ENCODE data around the gene ALOX15.

Gene ALOX15

GRCh38 chr17:4675791-4676190 is 34.3 kb upstream of the ALOX15 start:
- no peak for TF ChIP-seq CTCF (IDR thresholded peaks at IDR 0.05; ENCODE audit: extremely low read depth, insufficient read depth, missing control alignments)
- DNase-seq (ENCODE audit: low spot score) = no peak
- in situ Hi-C loops (cut with MboI; ENCODE audit: low pct_unique_long_range_greater_than_20kb, low sequenced_read_pairs, unreplicated experiment) = no loop called here

- TF ChIP-seq CTCF (IDR thresholded peaks at IDR 0.05; ENCODE audit: extremely low read depth, insufficient read depth, missing control alignments) = no peak
- in situ Hi-C loops (cut with MboI; ENCODE audit: low pct_unique_long_range_greater_than_20kb, low sequenced_read_pairs, unreplicated experiment) = no loop called here
- DNase-seq (ENCODE audit: low spot score) = no peak
Measured at GRCh38 chr17:4674685-4674998, 33.2 kb upstream of the ALOX15 start.

GRCh38 chr17:4673986-4674684 is 32.7 kb upstream of the ALOX15 start:
- in situ Hi-C loops (cut with MboI; ENCODE audit: low pct_unique_long_range_greater_than_20kb, low sequenced_read_pairs, unreplicated experiment) = no loop called here
- DNase-seq (ENCODE audit: low spot score) = no peak
- no peak for TF ChIP-seq CTCF (IDR thresholded peaks at IDR 0.05; ENCODE audit: extremely low read depth, insufficient read depth, missing control alignments)

GRCh38 chr17:4673169-4673568 is 31.7 kb upstream of the ALOX15 start:
- DNase-seq (ENCODE audit: low spot score) = no peak
- no peak for TF ChIP-seq CTCF (IDR thresholded peaks at IDR 0.05; ENCODE audit: extremely low read depth, insufficient read depth, missing control alignments)
- in situ Hi-C loops (cut with MboI; ENCODE audit: low pct_unique_long_range_greater_than_20kb, low sequenced_read_pairs, unreplicated experiment) = no loop called here

GRCh38 chr17:4672751-4673150 is 31.3 kb upstream of the ALOX15 start:
- in situ Hi-C loops (cut with MboI; ENCODE audit: low pct_unique_long_range_greater_than_20kb, low sequenced_read_pairs, unreplicated experiment) = no loop called here
- TF ChIP-seq CTCF (IDR thresholded peaks at IDR 0.05; ENCODE audit: extremely low read depth, insufficient read depth, missing control alignments) = no peak
- DNase-seq (ENCODE audit: low spot score) = no peak

- no peak for DNase-seq (ENCODE audit: low spot score)
- no peak for TF ChIP-seq CTCF (IDR thresholded peaks at IDR 0.05; ENCODE audit: extremely low read depth, insufficient read depth, missing control alignments)
- in situ Hi-C loops (cut with MboI; ENCODE audit: low pct_unique_long_range_greater_than_20kb, low sequenced_read_pairs, unreplicated experiment) = no loop called here
Measured at GRCh38 chr17:4672055-4672630, 30.7 kb upstream of the ALOX15 start.

Data from GM13977 (cell line).